ENCODE data around the gene ATF5.
A peak's percentile ranks its signal among the peaks of the same experiment; 100 is the strongest.

ATF5 gene

DNA sequence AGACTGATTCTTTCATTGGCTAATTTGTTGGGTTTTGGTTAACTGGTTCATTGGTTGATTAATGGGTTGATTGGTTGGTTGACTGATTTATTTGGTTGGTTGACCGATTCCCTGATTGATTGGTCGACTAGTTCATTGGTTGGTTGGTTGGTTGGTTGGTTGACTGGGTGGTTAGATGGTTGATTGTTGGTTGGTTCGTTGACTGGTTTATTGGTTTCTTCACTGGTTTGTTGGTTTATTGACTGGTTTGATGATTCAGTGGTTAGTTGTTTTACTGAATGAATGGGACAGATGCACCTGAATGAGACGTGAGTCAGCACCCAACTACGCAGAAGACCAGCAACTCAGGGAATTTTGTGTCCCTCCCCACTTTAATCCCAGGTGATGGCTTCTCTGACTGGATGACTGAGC is 3.0 kb downstream of the ATF5 start:
- no peak overlapping the region for H3K4me3 ChIP-seq (ENCODE audit: low read depth, low read length)

DNA sequence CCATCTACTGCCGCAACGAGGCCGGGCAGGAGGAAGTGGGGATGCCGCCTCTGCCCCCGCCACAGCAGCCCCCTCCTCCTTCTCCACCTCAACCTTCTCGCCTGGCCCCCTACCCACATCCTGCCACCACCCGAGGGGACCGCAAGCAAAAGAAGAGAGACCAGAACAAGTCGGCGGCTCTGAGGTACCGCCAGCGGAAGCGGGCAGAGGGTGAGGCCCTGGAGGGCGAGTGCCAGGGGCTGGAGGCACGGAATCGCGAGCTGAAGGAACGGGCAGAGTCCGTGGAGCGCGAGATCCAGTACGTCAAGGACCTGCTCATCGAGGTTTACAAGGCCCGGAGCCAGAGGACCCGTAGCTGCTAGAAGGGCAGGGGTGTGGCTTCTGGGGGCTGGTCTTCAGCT is 3.7 kb downstream of the ATF5 start:
- TF ChIP-seq CTCF (IDR thresholded peaks at IDR 0.05; ENCODE audit: low read depth, low read length), result no peak
- H3K4me3 ChIP-seq (ENCODE audit: low read depth, low read length), result no peak overlapping the region

More for the DNA sequence above, 3.0 kb downstream of the ATF5 start:
- no peak for TF ChIP-seq CTCF (IDR thresholded peaks at IDR 0.05; ENCODE audit: low read depth, low read length)

DNA sequence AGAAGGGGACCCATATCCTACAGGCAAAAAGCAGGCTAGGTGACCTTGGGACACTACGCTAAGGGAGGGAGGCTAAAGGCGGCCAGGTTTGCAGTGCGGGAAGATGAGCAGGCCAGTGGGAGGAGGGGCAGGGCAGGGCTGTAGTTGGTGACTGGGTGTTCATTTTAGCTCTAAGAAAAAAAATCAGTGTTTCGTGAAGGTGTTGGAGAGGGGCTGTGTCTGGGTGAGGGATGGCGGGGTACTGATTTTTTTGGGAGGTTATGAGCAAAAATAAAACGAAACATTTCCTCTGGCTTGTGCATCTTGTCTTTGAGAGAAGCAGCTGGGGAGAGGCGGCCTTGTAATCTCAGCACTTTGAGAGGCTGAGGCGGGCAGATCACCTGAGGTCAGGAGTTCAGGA is 4.6 kb downstream of the ATF5 start:
- no peak for TF ChIP-seq CTCF (IDR thresholded peaks at IDR 0.05; ENCODE audit: low read depth, low read length)
- no peak overlapping the region for H3K4me3 ChIP-seq (ENCODE audit: low read depth, low read length)

DNA sequence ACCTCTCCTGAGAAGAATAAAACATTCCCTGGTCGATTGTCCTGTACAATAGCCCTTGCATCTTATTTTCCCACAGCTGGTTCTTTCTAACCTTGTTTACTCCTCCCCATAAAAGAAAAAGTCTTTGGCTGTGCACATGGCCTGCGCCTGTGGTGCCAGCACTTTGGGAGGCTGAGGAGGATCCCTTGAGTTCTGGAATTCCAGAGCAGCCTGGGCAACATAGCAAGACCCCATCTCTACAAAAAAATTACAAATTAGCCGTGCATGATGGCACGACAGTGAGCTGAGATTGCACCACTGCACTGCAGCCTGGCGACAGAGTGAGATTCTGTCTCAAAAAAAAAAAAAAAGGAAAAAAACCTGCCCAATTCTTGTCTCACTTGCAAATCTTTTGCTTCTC is 7.5 kb downstream of the ATF5 start:
- no peak overlapping the region for H3K4me3 ChIP-seq (ENCODE audit: low read depth, low read length)
- TF ChIP-seq CTCF (IDR thresholded peaks at IDR 0.05; ENCODE audit: low read depth, low read length), result no peak

- peak overlapping the region; percentile 54 for H3K4me3 ChIP-seq (ENCODE audit: low read depth, low read length)
- peak; percentile 82 for TF ChIP-seq CTCF (IDR thresholded peaks at IDR 0.05; ENCODE audit: low read depth, low read length)
Observed at GRCh38 chr19:49937750-49938381, 8.9 kb downstream of the ATF5 start.

- TF ChIP-seq CTCF (IDR thresholded peaks at IDR 0.05; ENCODE audit: low read depth, low read length), result no peak
- no peak overlapping the region for H3K4me3 ChIP-seq (ENCODE audit: low read depth, low read length)
Observed at GRCh38 chr19:49938662-49939061, 9.7 kb downstream of the ATF5 start.

DNA sequence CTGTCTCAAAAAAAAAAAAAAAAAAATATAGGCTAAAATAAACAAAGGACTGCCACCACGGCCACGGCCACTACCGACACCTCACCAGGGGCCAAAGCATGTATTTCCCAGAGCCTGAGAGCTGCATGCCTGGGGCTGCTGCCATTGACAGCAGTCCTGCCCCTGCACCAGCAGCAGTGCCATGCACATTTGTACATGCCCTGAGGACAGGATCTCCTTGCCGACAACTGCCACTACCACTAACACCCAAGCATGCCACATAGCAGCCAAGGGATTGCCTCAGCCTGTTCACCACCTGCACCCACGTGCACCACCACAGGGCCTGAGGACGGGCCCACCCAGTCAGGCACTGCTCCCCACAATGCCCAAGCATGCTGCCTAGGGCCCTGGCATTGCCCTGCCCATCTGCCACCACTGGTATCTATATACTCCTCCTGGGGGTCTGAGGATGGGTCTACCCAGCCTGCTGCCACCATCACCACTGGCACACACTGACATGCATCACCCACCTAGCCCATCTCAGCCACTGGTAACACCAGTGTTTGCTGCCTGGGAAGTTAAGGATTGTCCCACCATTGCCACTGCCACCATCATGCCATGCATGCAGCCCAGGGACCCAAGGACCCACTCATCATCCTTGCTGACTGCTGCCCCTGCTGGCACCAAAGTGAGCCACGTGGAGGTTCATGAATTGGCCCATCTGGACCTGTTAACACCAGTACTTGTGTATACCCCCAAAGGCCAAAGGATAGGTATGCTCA is 10.9 kb downstream of the ATF5 start:
- TF ChIP-seq CTCF (IDR thresholded peaks at IDR 0.05; ENCODE audit: low read depth, low read length), result no peak
- H3K4me3 ChIP-seq (ENCODE audit: low read depth, low read length), result no peak overlapping the region
